GM23338 (cell line): ENCODE measurements around the gene FRAS1. TPM values are rescaled to one million over a fixed set of nuclear protein-coding genes. Genes with fewer than 3 reads are reported as not detected.

Source experiments
- ATAC-seq: fragments of 200-7000 bp; cut with Tn5 transposase; 3 replicates; pipeline ENCODE4 v1.9.1; 2020
- DNase-seq: peaks from one replicate; pipeline ENCODE4 v3.0.0-alpha.2; 2015; ENCODE audit warnings: low spot score
- H2AFZ ChIP-seq: fragments of 200-600 bp; sonication (generic); 2 replicates; pipeline ENCODE4 v1.8.0; 2016; ENCODE audit warnings: antibody characterized with exemption, mild to moderate bottlenecking, moderate library complexity
- H3F3A ChIP-seq: fragments of 200-600 bp; sonication (generic); replicated peaks from 2 replicates; pipeline ENCODE4 v1.8.0; 2017; ENCODE audit warnings: antibody characterized with exemption, mixed run types, low read depth
- H3K27ac ChIP-seq: fragments of 200-600 bp; sonication (generic); 2 replicates; pipeline ENCODE4 v1.6.1; 2016; ENCODE audit warnings: low read depth
- H3K27me3 ChIP-seq: fragments of 200-600 bp; sonication (generic); 2 replicates; pipeline ENCODE4 v1.8.0; 2016; ENCODE audit warnings: mild to moderate bottlenecking, mixed run types, moderate library complexity; ENCODE audit not compliant: insufficient read depth
- H3K36me3 ChIP-seq: fragments of 200-600 bp; sonication (generic); 2 replicates; pipeline ENCODE4 v1.8.0; 2016; ENCODE audit warnings: mild to moderate bottlenecking; ENCODE audit not compliant: insufficient read depth
- H3K4me1 ChIP-seq: fragments of 200-600 bp; sonication (generic); 2 replicates; pipeline ENCODE4 v1.8.0; 2016; ENCODE audit warnings: mild to moderate bottlenecking, moderate library complexity; ENCODE audit not compliant: insufficient read depth
- H3K4me2 ChIP-seq: fragments of 200-600 bp; sonication (generic); 2 replicates; pipeline ENCODE4 v1.7.1; 2017; ENCODE audit warnings: mixed run types
- H3K4me3 ChIP-seq: fragments of 200-600 bp; sonication (generic); 2 replicates; pipeline ENCODE4 v1.6.1; 2016; ENCODE audit warnings: mixed run types
- H3K79me2 ChIP-seq: fragments of 200-600 bp; sonication (generic); replicated peaks from 2 replicates; pipeline ENCODE4 v1.8.0; 2017; ENCODE audit warnings: mild to moderate bottlenecking; ENCODE audit not compliant: insufficient read depth
- H3K9me2 ChIP-seq: fragments of 200-600 bp; sonication (generic); 2 replicates; pipeline ENCODE4 v1.8.0; 2017; ENCODE audit not compliant: insufficient read depth
- H4K20me1 ChIP-seq: fragments of 200-600 bp; sonication (generic); replicated peaks from 2 replicates; pipeline ENCODE4 v1.8.0; 2017; ENCODE audit warnings: mild to moderate bottlenecking; ENCODE audit not compliant: insufficient read depth
- H3K27ac Mint-ChIP-seq: 2 replicates; pipeline ENCODE4 v1.8.0; 2020; ENCODE audit warnings: inconsistent platforms, mild to moderate bottlenecking, moderate library complexity, mixed read lengths
- H3K27me3 Mint-ChIP-seq: 3 replicates; pipeline ENCODE4 v1.8.0; 2022; ENCODE audit warnings: low read depth, mild to moderate bottlenecking, moderate library complexity, mixed read lengths, inconsistent platforms; ENCODE audit not compliant: insufficient read depth, poor library complexity
- H3K36me3 Mint-ChIP-seq: 3 replicates; pipeline ENCODE4 v1.8.0; 2021; ENCODE audit warnings: low read depth, mild to moderate bottlenecking, inconsistent platforms, moderate library complexity, mixed read lengths
- H3K4me1 Mint-ChIP-seq: 3 replicates; pipeline ENCODE4 v1.8.0; 2020; ENCODE audit warnings: mild to moderate bottlenecking, inconsistent platforms, mixed read lengths
- H3K4me3 Mint-ChIP-seq: 3 replicates; pipeline ENCODE4 v1.8.0; 2021; ENCODE audit warnings: moderate library complexity, mild to moderate bottlenecking, inconsistent platforms, mixed read lengths
- H3K9me3 Mint-ChIP-seq: 3 replicates; pipeline ENCODE4 v1.8.0; 2020; ENCODE audit warnings: moderate library complexity, mild to moderate bottlenecking, inconsistent platforms, mixed read lengths
- EZH2phosphoT487 ChIP-seq: fragments of 200-600 bp; sonication (generic); IDR thresholded peaks from one replicate; pipeline ENCODE4 v1.8.1; 2018; ENCODE audit warnings: antibody characterized with exemption; ENCODE audit not compliant: unreplicated experiment
- ZNF462 ChIP-seq: fragments of 250-450 bp; sonication (Bioruptor Pico); IDR thresholded peaks from 2 replicates; pipeline ENCODE4 v1.5.0; 2020; ENCODE audit warnings: mild to moderate bottlenecking, moderate library complexity
- polyA plus RNA-seq: library from polyadenylated mRNA; unstranded; fragments of >200 nt; fragmentation: Nextera tagmentation; extraction: Ambion mirVana; gene quantifications from 2 replicates; pipeline ENCODE4 v1.2.1, GENCODE V29; 2016
- total RNA-seq: library from RNA; depleted of rRNA; stranded (reverse); fragments of >200 nt; shearing (Covaris generic); gene quantifications from 2 replicates; pipeline ENCODE4 v1.2.3, GENCODE V29; 2014

Gene FRAS1
- total and polyA plus RNA-seq, 2 experiments from 2014 or later, result 12.4 to 108 TPM

DNA sequence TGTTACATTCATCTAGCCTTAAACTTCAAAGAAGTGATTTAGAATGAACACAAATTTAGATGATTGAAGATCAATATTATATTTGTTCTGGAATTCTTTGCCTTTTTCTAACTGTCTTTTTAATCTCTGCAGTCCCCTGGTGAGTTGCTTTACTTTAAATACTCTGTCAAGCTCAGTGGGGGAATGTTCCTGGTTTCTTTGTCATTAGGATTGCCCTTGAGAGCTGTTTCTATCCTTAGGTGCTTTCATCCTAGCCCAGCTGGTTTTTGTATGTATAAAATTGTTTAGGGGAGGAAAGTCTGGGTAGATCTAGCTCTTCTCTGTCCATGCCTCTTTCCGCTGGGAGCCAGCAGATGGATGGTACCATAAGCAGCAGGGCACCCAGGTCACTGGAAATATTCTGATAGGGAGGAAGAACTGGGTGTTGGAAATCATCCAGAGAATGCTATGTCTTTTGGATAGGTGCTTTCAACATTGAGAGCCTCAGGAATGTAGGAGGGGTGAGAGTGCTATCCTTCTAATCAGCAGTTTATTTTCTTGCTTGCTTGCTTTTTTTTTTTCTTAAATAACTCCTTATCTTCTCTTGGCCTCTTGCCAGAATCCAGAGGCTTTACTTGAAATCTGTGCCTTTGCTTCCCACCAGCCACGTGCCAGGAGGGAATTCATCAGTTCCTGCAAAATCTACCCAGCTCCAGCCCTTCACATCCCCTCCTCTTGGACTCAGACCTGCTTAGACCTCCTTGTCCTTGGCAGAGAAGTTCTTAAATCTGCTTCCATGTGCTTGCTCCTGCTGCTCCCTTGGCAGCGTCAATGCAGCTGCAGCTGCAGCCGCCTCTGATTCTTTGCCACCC, 279.2 kb downstream of the FRAS1 start:
- Mint-ChIP-seq H3K36me3 (peaks cover 57% of the 10 kb centered on the region), H3K4me1 (peaks cover 57% of the 10 kb centered on the region), H3K9me3 (no peaks in the 10 kb centered on the region), H3K27ac (peak overlapping the region; percentile 58; the same call in 1 of the 2 replicates), H3K27me3 (peaks cover 10% of the 10 kb centered on the region), H3K4me3 (peak overlapping the region; percentile 12; the same call in 1 of the 3 replicates)
- peak; percentile 56 for DNase-seq
- no peaks in the 10 kb centered on the region for H3K9me2 ChIP-seq
- no peak overlapping the region for H3K4me3 ChIP-seq
- peak overlapping the region; percentile 17; the same call in 1 of the 2 replicates for H3K4me2 ChIP-seq
- H2AFZ ChIP-seq, result no peak overlapping the region
- H4K20me1 ChIP-seq, result no peaks in the 10 kb centered on the region
- 0 out of 2 replicates have a peak overlapping the region, but pooled peaks have one; percentile 23 for H3K27ac ChIP-seq
- no peaks in the 10 kb centered on the region for H3K79me2 ChIP-seq
- peaks cover 17% of the 10 kb centered on the region for H3K36me3 ChIP-seq
- TF ChIP-seq ZNF462 (CRISPR knock-in tag) (peak; percentile 57; the same call in 1 of the 2 replicates), EZH2phosphoT487 (no peak)
- no peaks in the 10 kb centered on the region; the same call in 1 of the 2 replicates for H3F3A ChIP-seq
- peaks cover 41% of the 10 kb centered on the region for H3K4me1 ChIP-seq
- ATAC-seq, result peak; percentile 66
- H3K27me3 ChIP-seq, result no peaks in the 10 kb centered on the region
